K562 (cell line): ENCODE measurements around the gene CTDSPL2. TPM values are rescaled to one million over a fixed set of nuclear protein-coding genes. Genes with fewer than 3 reads are reported as not detected.

Experiments
- ARID1B ChIP-seq: fragments of 450-650 bp; IDR thresholded peaks from 2 replicates; pipeline ENCODE4 v1.6.1; 2016; ENCODE audit warnings: antibody characterized with exemption, mild to moderate bottlenecking, inconsistent platforms
- NR2C1 ChIP-seq, 2 experiments: fragments of 450-650 bp; IDR thresholded peaks; 2 replicates each; pipeline ENCODE4 v1.6.1; 2017; ENCODE audit warnings: mild to moderate bottlenecking in 2 of 2, antibody characterized with exemption in 1 of 2, inconsistent platforms in 1 of 2, missing compliant biosample characterization in 1 of 2, missing genetic modification characterization in 1 of 2
- SMARCA4 ChIP-seq: fragments of 450-650 bp; IDR thresholded peaks from 2 replicates; pipeline ENCODE4 v1.6.1; 2016
- ZEB2 ChIP-seq: fragments of 450-650 bp; IDR thresholded peaks from 2 replicates; pipeline ENCODE4 v1.6.1; 2016
- ZNF311 ChIP-seq: fragments of 250-450 bp; sonication (Bioruptor Pico); IDR thresholded peaks from 2 replicates; pipeline ENCODE4 v1.4.0; 2020; ENCODE audit warnings: mild to moderate bottlenecking, moderate library complexity
- polyA plus RNA-seq, 8 experiments: library from polyadenylated mRNA; depleted of rRNA in 4 of 8; stranded (reverse) in 5 of 8; unstranded in 3 of 8; fragments of >200 nt; fragmentation: Nextera tagmentation in 2 of 8; fragmentation: Illumina TruSeq in 1 of 8; extraction: Ambion mirVana in 2 of 8; extraction: Trizol in 1 of 8; gene quantifications; 2 replicates each; pipeline versions ENCODE4 v1.2.1 to v1.2.3, GENCODE V29; 2011 to 2014; ENCODE audit warnings: inconsistent platforms in 1 of 8, missing spikeins in 1 of 8
- total RNA-seq, 7 experiments: library from RNA; depleted of rRNA in 6 of 7; stranded (reverse); fragments of >200 nt in 6 of 7; fragmentation: Illumina TruSeq in 2 of 7; extraction: Trizol in 2 of 7; gene quantifications; 2 replicates each; pipeline versions ENCODE4 v1.2.1 to v1.2.3, GENCODE V29; 2011 to 2021; ENCODE audit warnings: low replicate concordance in 1 of 7
- TF ChIP-seq, protein P1 (sequence below), 2 experiments: IDR thresholded peaks in 1 of 2; conservative IDR thresholded peaks in 1 of 2; 2 replicates each; pipeline ENCODE4 v1.6.1; 2016; ENCODE audit warnings: low read depth in 2 of 2, mild to moderate bottlenecking in 1 of 2, missing compliant biosample characterization in 1 of 2, missing genetic modification characterization in 1 of 2, moderate library complexity in 1 of 2
- TF ChIP-seq, protein P2 (sequence below): sonication (generic); formaldehyde crosslinking; IDR thresholded peaks from 2 replicates; pipeline ENCODE4 v1.8.0; 2022; ENCODE audit warnings: mild to moderate bottlenecking, missing genetic modification reagents
- TF ChIP-seq, protein P3 (sequence below): fragments of 250-450 bp; sonication (Bioruptor Pico); IDR thresholded peaks from 2 replicates; pipeline ENCODE4 v1.4.0; 2020; ENCODE audit warnings: mild to moderate bottlenecking, moderate library complexity
- TF ChIP-seq, protein P4 (sequence below): IDR thresholded peaks from 2 replicates; pipeline ENCODE4 v1.6.1; 2012; ENCODE audit warnings: low read depth, low read length, improper control_type of control experiment, borderline replicate concordance

CTDSPL2 gene
- total and polyA plus RNA-seq, 9 of the 15 experiments (the other 6 are each of a cell fraction or from before 2014, with no cell fraction given): 16.8 to 79.0 (median 53.1) TPM

DNA sequence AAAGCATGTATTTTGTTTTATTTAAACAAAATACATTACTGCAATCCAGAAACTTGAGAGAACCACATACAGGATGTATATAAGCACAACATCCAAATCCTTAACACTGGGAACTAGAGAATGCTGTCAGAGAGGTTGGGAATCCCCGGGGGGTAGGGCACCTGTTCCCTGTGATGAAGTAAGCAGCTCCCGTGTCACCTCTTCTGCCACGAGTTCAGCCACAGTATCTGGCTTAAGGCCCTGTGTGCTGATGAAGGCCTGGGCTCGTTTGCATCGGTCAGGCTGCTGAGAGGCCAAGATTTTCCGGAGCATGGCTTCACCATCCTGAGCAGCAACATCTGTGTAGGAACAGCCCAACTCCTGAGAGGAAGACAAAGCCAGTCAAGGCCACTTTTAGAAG lies 146.0 kb downstream of the CTDSPL2 start (continued):
- TF ChIP-seq, protein P1, sequence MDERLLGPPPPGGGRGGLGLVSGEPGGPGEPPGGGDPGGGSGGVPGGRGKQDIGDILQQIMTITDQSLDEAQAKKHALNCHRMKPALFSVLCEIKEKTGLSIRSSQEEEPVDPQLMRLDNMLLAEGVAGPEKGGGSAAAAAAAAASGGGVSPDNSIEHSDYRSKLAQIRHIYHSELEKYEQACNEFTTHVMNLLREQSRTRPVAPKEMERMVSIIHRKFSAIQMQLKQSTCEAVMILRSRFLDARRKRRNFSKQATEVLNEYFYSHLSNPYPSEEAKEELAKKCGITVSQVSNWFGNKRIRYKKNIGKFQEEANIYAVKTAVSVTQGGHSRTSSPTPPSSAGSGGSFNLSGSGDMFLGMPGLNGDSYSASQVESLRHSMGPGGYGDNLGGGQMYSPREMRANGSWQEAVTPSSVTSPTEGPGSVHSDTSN (CRISPR knock-in tag; IDR thresholded peaks at IDR 0.05; ENCODE audit: low read depth): no peak
- TF ChIP-seq, protein P1 (tag; conservative IDR thresholded peaks at IDR 0.05; ENCODE audit: low read depth): no peak
- TF ChIP-seq ZEB2 (no peak), SMARCA4 (no peak), ZNF311 (CRISPR knock-in tag) (no peak), NR2C1 (IDR thresholded peaks at IDR 0.05) (no peak), NR2C1 (tag; IDR thresholded peaks at IDR 0.05) (no peak), ARID1B (no peak)
- TF ChIP-seq, protein P2, sequence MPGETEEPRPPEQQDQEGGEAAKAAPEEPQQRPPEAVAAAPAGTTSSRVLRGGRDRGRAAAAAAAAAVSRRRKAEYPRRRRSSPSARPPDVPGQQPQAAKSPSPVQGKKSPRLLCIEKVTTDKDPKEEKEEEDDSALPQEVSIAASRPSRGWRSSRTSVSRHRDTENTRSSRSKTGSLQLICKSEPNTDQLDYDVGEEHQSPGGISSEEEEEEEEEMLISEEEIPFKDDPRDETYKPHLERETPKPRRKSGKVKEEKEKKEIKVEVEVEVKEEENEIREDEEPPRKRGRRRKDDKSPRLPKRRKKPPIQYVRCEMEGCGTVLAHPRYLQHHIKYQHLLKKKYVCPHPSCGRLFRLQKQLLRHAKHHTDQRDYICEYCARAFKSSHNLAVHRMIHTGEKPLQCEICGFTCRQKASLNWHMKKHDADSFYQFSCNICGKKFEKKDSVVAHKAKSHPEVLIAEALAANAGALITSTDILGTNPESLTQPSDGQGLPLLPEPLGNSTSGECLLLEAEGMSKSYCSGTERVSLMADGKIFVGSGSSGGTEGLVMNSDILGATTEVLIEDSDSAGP: no peak
- TF ChIP-seq, protein P3, sequence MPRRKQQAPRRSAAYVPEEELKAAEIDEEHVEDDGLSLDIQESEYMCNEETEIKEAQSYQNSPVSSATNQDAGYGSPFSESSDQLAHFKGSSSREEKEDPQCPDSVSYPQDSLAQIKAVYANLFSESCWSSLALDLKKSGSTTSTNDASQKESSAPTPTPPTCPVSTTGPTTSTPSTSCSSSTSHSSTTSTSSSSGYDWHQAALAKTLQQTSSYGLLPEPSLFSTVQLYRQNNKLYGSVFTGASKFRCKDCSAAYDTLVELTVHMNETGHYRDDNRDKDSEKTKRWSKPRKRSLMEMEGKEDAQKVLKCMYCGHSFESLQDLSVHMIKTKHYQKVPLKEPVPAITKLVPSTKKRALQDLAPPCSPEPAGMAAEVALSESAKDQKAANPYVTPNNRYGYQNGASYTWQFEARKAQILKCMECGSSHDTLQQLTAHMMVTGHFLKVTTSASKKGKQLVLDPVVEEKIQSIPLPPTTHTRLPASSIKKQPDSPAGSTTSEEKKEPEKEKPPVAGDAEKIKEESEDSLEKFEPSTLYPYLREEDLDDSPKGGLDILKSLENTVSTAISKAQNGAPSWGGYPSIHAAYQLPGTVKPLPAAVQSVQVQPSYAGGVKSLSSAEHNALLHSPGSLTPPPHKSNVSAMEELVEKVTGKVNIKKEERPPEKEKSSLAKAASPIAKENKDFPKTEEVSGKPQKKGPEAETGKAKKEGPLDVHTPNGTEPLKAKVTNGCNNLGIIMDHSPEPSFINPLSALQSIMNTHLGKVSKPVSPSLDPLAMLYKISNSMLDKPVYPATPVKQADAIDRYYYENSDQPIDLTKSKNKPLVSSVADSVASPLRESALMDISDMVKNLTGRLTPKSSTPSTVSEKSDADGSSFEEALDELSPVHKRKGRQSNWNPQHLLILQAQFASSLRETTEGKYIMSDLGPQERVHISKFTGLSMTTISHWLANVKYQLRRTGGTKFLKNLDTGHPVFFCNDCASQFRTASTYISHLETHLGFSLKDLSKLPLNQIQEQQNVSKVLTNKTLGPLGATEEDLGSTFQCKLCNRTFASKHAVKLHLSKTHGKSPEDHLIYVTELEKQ (CRISPR knock-in tag): no peak
- TF ChIP-seq, protein P4, sequence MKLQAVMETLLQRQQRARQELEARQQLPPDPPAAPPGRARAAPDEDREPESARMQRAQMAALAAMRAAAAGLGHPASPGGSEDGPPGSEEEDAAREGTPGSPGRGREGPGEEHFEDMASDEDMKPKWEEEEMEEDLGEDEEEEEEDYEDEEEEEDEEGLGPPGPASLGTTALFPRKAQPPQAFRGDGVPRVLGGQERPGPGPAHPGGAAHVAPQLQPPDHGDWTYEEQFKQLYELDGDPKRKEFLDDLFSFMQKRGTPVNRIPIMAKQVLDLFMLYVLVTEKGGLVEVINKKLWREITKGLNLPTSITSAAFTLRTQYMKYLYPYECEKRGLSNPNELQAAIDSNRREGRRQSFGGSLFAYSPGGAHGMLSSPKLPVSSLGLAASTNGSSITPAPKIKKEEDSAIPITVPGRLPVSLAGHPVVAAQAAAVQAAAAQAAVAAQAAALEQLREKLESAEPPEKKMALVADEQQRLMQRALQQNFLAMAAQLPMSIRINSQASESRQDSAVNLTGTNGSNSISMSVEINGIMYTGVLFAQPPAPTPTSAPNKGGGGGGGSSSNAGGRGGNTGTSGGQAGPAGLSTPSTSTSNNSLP: no peak
- TF ChIP-seq, all 486 proteins: peak for 0
